GM19193 (cell line): ENCODE data around the gene CRTC1.

ENCODE experiments used
- POLR2A ChIP-seq: IDR thresholded peaks from 4 replicates; pipeline ENCODE4 v1.6.1; 2011; ENCODE audit not compliant: insufficient read depth, insufficient read length; ENCODE audit errors: extremely low read depth

CRTC1 gene

DNA sequence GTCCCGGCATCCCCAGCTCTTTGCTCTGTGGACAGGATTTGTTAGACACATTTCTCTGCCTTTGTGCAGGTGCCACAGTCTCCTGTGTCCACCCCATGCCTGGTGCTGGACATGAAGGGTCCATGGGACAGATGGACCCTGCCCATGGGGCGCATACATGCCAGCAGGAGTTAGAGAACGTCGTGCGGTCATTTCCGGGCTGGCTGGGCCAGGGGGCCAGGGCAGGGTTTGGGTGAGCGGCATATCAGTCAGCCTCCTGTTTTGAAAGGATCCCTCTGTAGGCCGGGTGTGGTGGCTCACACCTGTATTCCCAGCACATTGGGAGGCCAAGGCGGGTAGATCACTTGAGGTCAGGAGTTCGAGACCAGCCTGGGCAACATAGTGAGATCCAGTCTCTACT, 35.7 kb upstream of the CRTC1 start:
- no peak for TF ChIP-seq POLR2A

- TF ChIP-seq POLR2A = no peak
Measured at GRCh38 chr19:18648973-18649315, 34.5 kb upstream of the CRTC1 start.

DNA sequence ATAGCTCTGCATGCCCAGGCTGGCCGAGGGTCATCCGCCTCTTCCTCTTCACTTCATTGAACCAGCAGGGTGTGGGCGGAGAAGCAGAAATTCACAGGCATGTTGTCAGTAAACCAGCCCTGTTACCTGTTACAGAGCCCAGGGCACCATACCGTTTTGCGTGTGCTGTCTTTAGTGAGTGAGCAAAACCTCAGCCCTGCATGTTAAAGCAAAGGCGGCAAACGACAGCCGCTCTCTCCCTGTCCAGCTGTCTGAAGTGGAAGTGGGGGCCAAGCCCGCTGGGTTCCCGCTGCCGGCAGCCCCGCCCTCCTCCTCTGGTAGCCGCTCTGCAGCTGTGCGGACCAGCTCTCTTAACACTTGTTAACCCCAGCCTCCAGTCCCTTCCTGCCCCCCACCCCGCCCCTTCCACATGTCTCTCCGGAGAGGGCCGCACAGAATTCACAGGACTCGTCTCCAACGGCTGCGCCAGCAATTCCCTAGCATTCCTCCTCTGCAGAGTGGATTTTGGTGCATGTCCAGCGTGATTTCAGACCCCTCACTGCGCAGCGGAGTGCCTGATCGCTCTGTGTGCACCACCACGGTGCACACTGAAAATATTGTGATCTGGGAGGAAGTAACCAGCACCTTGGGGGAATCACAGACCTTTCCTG, 34.0 kb upstream of the CRTC1 start:
- TF ChIP-seq POLR2A = no peak

DNA sequence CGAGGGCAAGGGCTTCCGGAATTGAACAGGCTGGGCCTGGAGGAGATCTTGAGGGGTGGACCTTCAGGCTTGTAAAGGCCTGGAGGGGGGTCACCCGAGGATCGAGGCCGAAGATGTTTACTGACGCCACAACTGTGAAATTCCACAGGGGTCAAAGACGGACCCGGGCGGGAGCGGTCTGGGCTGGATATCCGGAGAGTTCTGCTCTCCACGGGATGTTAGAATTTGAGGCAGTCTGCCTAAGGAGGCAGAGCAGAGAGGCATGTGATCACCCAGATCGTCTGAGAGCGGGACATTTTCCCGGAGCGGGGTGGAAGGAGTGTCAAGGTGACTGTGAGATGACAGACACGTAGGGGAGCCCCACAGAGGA, 33.5 kb upstream of the CRTC1 start:
- TF ChIP-seq POLR2A = no peak

DNA sequence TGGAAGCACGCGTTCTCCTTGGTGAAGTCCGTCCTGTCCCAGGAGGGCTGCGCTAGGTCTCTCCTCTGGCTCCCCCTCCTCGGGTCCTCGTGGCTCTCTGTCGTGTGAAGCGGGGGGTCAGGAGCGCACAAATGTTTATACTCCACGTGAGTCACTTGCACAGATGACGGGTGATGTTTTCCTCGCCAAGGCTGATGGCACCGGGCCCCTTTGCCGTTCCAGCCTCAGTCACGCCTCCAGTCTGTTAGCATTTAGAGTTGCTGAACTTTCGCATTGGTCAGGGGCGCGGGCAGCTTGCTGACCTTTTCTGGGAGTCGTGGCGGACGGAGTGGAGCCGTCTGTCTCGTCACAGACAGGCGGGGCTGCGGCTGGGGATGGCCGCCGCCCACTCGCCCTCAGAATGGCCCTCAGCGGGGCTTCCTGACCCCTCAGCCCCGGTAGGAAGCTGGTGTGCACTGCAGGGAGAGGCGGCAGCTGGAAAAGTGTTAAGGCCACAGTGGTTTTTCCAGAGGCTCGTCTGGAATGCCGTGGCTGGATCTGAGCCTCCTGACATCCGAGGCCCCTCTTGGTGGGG, 32.9 kb upstream of the CRTC1 start:
- no peak for TF ChIP-seq POLR2A

DNA sequence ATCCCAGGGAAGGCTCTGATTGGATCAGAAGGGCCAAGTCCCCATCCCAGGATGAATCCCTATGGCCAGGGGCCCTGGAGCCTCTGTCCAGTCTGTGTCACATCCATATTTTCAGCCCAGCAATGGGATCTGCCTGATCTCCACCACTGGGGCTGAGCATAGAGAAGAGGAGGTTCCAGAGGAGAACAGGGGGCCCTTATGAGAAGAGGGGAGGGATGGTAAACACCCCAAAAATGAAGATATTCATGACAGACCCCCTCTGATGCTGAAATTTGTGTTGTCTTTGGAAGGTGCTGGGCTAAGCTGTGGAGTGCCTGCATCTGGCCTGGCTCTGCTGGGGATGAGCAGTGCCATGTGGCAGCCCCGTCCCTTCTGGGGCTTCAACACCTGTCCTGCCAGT, 32.2 kb upstream of the CRTC1 start:
- no peak for TF ChIP-seq POLR2A

DNA sequence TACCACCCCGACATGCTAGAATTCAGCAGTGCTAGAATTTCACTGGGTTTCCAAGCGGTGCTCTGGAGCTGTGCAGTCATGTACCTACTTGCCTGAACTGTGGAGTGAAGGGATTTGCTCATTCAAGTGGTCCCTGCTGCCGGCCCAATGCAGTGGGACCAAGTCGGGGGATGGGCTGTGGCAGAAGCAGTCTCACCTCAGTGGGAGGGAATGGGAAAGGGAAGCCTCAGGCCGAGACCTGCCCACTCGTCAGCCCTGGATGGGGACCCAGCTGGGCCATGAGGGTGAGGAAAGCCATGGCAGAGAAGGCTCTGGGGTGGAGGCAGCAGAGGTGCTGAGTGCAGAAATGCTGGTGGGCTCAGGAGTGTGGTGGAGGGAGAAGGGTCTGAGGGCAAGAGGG, 31.7 kb upstream of the CRTC1 start:
- TF ChIP-seq POLR2A = no peak

GRCh38 chr19:18653853-18654252, 29.6 kb upstream of the CRTC1 start:
- no peak for TF ChIP-seq POLR2A

DNA sequence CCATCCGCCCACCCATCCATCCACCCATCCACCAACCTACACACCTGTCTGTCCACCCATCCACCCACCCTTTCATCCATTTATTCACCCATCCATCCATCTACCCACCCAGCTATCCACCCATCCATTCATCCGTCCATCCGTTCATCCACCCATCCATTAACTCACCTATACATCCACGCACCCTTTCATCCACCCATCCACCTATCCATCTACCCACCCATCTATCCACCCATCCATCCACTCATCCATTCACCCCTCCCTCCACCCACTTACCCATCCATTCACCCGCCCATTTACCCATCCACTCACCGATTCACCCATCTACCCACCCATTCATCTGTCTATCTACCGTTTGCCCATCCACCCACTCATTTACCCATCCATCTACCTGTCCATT, 29.0 kb upstream of the CRTC1 start:
- no peak for TF ChIP-seq POLR2A

DNA sequence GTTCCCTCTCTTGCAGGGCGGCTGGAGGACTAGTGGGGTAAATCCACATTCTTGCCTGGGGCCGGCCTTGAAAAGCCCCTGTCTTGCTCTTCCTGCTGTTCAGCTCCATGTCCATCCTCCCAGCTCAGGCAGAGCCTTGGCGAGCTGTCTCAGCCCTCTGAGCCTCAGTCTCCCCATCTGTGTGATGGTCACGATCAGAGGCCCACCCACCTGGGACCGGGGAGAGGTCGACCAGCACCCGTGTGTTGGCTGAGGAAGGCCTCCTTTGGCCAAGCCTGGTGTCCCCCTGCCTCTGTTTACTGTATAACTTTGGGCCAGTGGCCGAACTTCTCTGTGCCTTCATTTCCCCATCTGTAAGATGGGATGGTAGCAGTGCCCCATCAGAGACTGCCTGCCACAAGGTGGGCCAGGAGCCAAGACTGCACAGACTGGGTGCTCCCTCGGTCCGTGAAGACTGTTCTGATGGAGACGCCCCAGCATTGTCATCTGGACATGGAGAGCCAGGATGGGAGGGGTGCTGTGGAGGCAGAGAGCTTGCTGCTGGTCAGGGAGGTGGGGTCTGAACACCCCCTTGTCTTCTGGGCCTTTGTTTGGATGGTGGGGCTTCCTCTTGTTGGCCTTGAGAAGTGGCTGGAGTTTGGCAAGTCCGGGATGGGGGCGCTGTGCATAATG, 28.2 kb upstream of the CRTC1 start:
- TF ChIP-seq POLR2A = no peak

GRCh38 chr19:18656337-18657086, 27.0 kb upstream of the CRTC1 start:
- TF ChIP-seq POLR2A = no peak

- no peak for TF ChIP-seq POLR2A
Measured at GRCh38 chr19:18657590-18658365, 25.7 kb upstream of the CRTC1 start.

DNA sequence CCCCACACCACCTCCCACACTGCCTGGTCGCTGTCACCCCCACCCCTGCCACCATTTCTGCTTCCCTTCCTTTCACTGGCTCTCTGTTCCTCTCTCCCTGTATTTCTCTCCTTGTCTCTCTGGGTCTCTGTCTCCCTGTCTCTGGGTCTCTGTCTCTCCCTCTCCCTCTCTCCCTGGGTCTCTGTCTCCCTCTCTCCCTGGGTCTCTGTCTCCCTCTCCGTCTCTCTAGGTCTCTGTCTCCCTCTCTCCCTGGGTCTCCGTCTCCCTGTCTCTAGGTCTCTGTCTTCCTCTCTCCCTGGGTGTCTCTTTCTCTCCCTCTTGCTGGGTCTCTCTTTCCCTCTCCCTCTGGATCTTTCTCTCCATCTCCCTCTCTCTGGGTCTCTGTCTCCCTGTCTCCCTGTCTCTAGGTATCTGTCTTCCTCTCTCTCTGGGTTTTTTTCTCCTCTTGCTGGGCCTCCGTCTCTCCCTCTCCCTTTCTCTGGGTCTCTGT, 25.1 kb upstream of the CRTC1 start:
- TF ChIP-seq POLR2A = no peak

- TF ChIP-seq POLR2A = no peak
Measured at GRCh38 chr19:18659281-18660050, 24.0 kb upstream of the CRTC1 start.
